HEK293T (cell line): ENCODE measurements around the gene WDTC1.

Source experiments
- FOXK2 ChIP-seq: fragments of 450-650 bp; IDR thresholded peaks from 2 replicates; pipeline ENCODE4 v1.6.1; 2016; ENCODE audit warnings: mild to moderate bottlenecking
- NFRKB ChIP-seq: fragments of 450-650 bp; IDR thresholded peaks from 2 replicates; pipeline ENCODE4 v1.6.1; 2016; ENCODE audit warnings: mild to moderate bottlenecking, moderate library complexity
- SP1 ChIP-seq: fragments of 450-650 bp; IDR thresholded peaks from 2 replicates; pipeline ENCODE4 v1.6.1; 2017

DNA sequence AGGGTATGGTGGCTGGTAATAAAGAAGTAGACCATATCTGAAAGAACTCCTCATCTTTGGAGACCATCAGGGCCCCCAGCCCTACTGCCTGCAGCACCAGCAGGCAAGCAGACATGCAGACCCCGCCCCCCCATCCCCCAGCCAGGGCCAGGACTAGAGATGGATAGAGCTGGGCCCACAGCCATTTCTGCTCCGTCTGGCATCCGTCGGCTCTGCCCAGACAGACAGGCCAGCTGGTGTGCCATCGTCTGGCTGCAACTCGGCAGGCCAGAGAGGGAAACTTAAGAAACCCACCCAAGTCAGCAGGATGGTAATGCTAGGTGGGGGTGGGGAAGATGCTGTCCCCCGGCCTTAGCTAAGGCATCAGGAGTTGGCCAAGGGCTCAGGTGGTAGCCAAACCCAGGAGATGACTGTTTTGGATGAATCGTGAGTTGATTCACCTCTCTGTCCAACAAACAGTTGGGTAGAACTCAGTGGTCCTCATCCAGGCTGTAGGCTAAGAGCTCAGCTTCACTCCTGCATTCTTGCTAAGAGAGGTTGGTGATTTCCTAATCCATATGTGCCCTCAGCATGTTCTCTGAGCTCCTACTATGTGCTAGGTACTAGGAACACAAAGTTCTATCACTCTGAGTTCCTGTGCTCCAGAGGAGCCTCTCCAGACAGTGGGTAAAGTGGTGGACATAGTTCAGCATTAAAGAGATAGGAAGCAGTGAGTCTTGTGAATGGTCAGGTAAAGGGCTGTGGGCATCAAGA lies 64.4 kb downstream of the WDTC1 start:
- TF ChIP-seq NFRKB (no peak), FOXK2 (no peak), SP1 (no peak)
